Fibroblast of villous mesenchyme (primary cell): ENCODE data around the gene ABLIM2. TPM values are rescaled to one million over a fixed set of nuclear protein-coding genes. Genes with fewer than 3 reads are reported as not detected.

Source experiments
- DNase-seq: peaks from one replicate; pipeline ENCODE4 v3.0.0-alpha.2; 2010; ENCODE audit warnings: low read depth
- H3K4me3 ChIP-seq: 2 replicates; pipeline ENCODE4 v1.5.1; 2011; ENCODE audit warnings: low read depth, mild to moderate bottlenecking, low read length
- CTCF ChIP-seq: IDR thresholded peaks from 2 replicates; pipeline ENCODE4 v1.5.1; 2012; ENCODE audit warnings: low read depth, mild to moderate bottlenecking, low read length; ENCODE audit not compliant: insufficient read depth
- total RNA-seq: library from RNA; depleted of rRNA; stranded (reverse); fragments of >200 nt; gene quantifications from 2 replicates; pipeline ENCODE4 v1.2.3, GENCODE V29; 2012

The ABLIM2 gene
- total RNA-seq, 1 donor: under 0.01 TPM

GRCh38 chr4:8038719-8039251, 119.8 kb downstream of the ABLIM2 start:
- no peak for DNase-seq
- H3K4me3 ChIP-seq: no peak overlapping the region
- no peak for TF ChIP-seq CTCF

- DNase-seq: no peak
- TF ChIP-seq CTCF: no peak
- no peak overlapping the region for H3K4me3 ChIP-seq
Measured at GRCh38 chr4:8038083-8038482, 120.5 kb downstream of the ABLIM2 start.

GRCh38 chr4:8037150-8037769, 121.4 kb downstream of the ABLIM2 start:
- no peak for DNase-seq

GRCh38 chr4:8035371-8035780, 123.2 kb downstream of the ABLIM2 start:
- no peak for TF ChIP-seq CTCF
- peak; percentile 14 for DNase-seq
- H3K4me3 ChIP-seq: no peak overlapping the region

More at GRCh38 chr4:8037150-8037769, 121.4 kb downstream of the ABLIM2 start:
- no peak overlapping the region for H3K4me3 ChIP-seq
- no peak for TF ChIP-seq CTCF

- no peak overlapping the region for H3K4me3 ChIP-seq
- TF ChIP-seq CTCF: no peak
- DNase-seq: no peak
Measured at GRCh38 chr4:8033829-8034528, 124.6 kb downstream of the ABLIM2 start.

GRCh38 chr4:8033067-8033755, 125.4 kb downstream of the ABLIM2 start:
- no peak for DNase-seq
- no peak overlapping the region for H3K4me3 ChIP-seq
- TF ChIP-seq CTCF: no peak
